Measurements from ENCODE around the gene FAM107B.
"Not testable (repeated sequence)": the region's sequence is repeated elsewhere in the genome, so short reads cannot be mapped to it uniquely, and the experiment has no call there.

The FAM107B gene

GRCh38 chr10:14635043-14635710 is 139.5 kb downstream of the FAM107B start:
- H3K4me1 ChIP-seq (ENCODE audit: control insufficient read depth in 1 of 2, insufficient read depth in 1 of 2, low read depth in 1 of 2, low read length in 1 of 2): peaks cover 3 to 5% of the 10 kb centered on the region in 2 experiments
- TF ChIP-seq, protein P1, sequence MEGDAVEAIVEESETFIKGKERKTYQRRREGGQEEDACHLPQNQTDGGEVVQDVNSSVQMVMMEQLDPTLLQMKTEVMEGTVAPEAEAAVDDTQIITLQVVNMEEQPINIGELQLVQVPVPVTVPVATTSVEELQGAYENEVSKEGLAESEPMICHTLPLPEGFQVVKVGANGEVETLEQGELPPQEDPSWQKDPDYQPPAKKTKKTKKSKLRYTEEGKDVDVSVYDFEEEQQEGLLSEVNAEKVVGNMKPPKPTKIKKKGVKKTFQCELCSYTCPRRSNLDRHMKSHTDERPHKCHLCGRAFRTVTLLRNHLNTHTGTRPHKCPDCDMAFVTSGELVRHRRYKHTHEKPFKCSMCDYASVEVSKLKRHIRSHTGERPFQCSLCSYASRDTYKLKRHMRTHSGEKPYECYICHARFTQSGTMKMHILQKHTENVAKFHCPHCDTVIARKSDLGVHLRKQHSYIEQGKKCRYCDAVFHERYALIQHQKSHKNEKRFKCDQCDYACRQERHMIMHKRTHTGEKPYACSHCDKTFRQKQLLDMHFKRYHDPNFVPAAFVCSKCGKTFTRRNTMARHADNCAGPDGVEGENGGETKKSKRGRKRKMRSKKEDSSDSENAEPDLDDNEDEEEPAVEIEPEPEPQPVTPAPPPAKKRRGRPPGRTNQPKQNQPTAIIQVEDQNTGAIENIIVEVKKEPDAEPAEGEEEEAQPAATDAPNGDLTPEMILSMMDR (IDR thresholded peaks at IDR 0.05): no peak
- no peak overlapping the region for H3K4me3 ChIP-seq (ENCODE audit: low read depth in 1 of 2, low read length in 1 of 2)
- no peaks in the 10 kb centered on the region for H3K9me3 ChIP-seq
- H3K27me3 ChIP-seq: no peaks in the 10 kb centered on the region
- H3K36me3 ChIP-seq: no peaks in the 10 kb centered on the region
- H3K27ac ChIP-seq: no peak overlapping the region

DNA sequence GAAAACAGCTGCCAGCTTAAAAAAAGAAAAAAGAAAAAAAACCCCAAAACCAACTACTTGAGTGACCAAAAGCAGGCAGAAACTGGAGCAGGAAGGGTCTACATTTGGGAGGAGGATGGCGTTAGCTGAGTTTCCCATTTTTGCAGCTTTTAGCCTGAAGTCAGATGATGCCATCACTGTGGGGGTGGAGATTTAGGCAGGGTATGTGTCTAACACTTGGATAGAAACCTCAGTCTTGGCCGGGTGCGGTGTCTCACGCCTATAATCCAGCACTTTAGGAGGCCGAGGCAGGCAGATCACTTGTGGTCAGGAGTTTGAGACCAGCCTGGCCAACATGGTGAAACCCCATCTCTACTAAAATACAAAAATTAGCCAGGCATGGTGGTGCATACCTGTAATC is 140.1 kb downstream of the FAM107B start:
- not testable (repeated sequence) for H3K27me3 ChIP-seq; H3K9me3 ChIP-seq; H3K4me3 ChIP-seq (ENCODE audit: low read depth in 1 of 2, low read length in 1 of 2); H3K36me3 ChIP-seq; H3K27ac ChIP-seq; H3K4me1 ChIP-seq (ENCODE audit: control insufficient read depth in 1 of 2, insufficient read depth in 1 of 2, low read depth in 1 of 2, low read length in 1 of 2)

GRCh38 chr10:14625765-14626525 is 148.8 kb downstream of the FAM107B start:
- H3K27ac ChIP-seq: no peak overlapping the region
- H3K4me1 ChIP-seq (ENCODE audit: control insufficient read depth in 1 of 2, insufficient read depth in 1 of 2, low read depth in 1 of 2, low read length in 1 of 2): no peaks in the 10 kb centered on the region
- no peaks in the 10 kb centered on the region for H3K36me3 ChIP-seq
- H3K9me3 ChIP-seq: no peaks in the 10 kb centered on the region
- H3K4me3 ChIP-seq (ENCODE audit: low read depth in 1 of 2, low read length in 1 of 2): no peak overlapping the region
- H3K27me3 ChIP-seq: no peaks in the 10 kb centered on the region
- TF ChIP-seq, protein P1 (IDR thresholded peaks at IDR 0.05): no peak

GRCh38 chr10:14625192-14625631 is 149.5 kb downstream of the FAM107B start:
- Histone ChIP-seq H3K4me1 (ENCODE audit: control insufficient read depth in 1 of 2, insufficient read depth in 1 of 2, low read depth in 1 of 2, low read length in 1 of 2) (no peaks in the 10 kb centered on the region), H3K27me3 (no peaks in the 10 kb centered on the region), H3K9me3 (no peaks in the 10 kb centered on the region), H3K4me3 (ENCODE audit: low read depth in 1 of 2, low read length in 1 of 2) (no peak overlapping the region), H3K36me3 (no peaks in the 10 kb centered on the region), H3K27ac (no peak overlapping the region)
- TF ChIP-seq, protein P1 (IDR thresholded peaks at IDR 0.05): no peak

DNA sequence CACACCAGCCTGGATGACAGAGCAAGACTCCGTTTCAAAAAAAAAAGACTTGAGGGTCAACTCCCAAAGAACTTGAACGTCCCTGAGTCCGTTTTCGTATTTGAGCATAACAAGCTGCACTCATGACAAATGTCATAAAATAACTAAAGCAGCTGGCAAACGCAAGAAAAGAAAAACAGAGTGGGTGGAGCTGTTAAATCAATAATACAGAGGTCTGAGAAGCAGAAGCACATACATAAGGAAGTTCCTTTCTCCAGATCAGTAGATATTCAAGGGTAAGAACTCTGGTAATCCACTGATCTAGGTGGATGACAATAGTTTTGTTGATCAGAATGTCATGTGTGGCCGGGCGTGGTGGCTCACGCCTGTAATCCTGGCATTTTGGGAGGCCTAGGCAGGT is 150.1 kb downstream of the FAM107B start:
- Histone ChIP-seq H3K27ac (no peak overlapping the region), H3K9me3 (no peaks in the 10 kb centered on the region), H3K4me3 (ENCODE audit: low read depth in 1 of 2, low read length in 1 of 2) (no peak overlapping the region), H3K36me3 (no peaks in the 10 kb centered on the region), H3K27me3 (no peaks in the 10 kb centered on the region), H3K4me1 (ENCODE audit: control insufficient read depth in 1 of 2, insufficient read depth in 1 of 2, low read depth in 1 of 2, low read length in 1 of 2) (no peaks in the 10 kb centered on the region)
- TF ChIP-seq, protein P1 (IDR thresholded peaks at IDR 0.05): no peak

GRCh38 chr10:14623931-14624330 is 150.8 kb downstream of the FAM107B start:
- H3K4me3 ChIP-seq (ENCODE audit: low read depth in 1 of 2, low read length in 1 of 2): no peak overlapping the region
- H3K27ac ChIP-seq: no peak overlapping the region
- no peaks in the 10 kb centered on the region for H3K36me3 ChIP-seq
- TF ChIP-seq, protein P1 (IDR thresholded peaks at IDR 0.05): no peak
- no peaks in the 10 kb centered on the region for H3K9me3 ChIP-seq
- no peaks in the 10 kb centered on the region for H3K27me3 ChIP-seq
- peaks cover 0 to 3% of the 10 kb centered on the region in 2 experiments for H3K4me1 ChIP-seq (ENCODE audit: control insufficient read depth in 1 of 2, insufficient read depth in 1 of 2, low read depth in 1 of 2, low read length in 1 of 2)
